ENCODE measurements around the gene ARHGAP18. TPM values are rescaled to one million over a fixed set of nuclear protein-coding genes. Genes with fewer than 3 reads are reported as not detected.

ARHGAP18 gene
- total RNA-seq, 1 donor from 2014 or later: 24.5 TPM

GRCh38 chr6:129628101-129628815, 81.7 kb downstream of the ARHGAP18 start:
- no peak for DNase-seq (ENCODE audit: low read depth)
- no peak for TF ChIP-seq CTCF (conservative IDR thresholded peaks at IDR 0.05; ENCODE audit: low read depth, low read length)
- no peak overlapping the region for H3K4me3 ChIP-seq (ENCODE audit: low read depth, low read length)

- H3K4me3 ChIP-seq (ENCODE audit: low read depth, low read length): no peak overlapping the region
- no peak for DNase-seq (ENCODE audit: low read depth)
- TF ChIP-seq CTCF (conservative IDR thresholded peaks at IDR 0.05; ENCODE audit: low read depth, low read length): no peak
Measured at GRCh38 chr6:129624488-129624887, 85.5 kb downstream of the ARHGAP18 start.

GRCh38 chr6:129623008-129623732, 86.8 kb downstream of the ARHGAP18 start:
- DNase-seq (ENCODE audit: low read depth): no peak
- no peak for TF ChIP-seq CTCF (conservative IDR thresholded peaks at IDR 0.05; ENCODE audit: low read depth, low read length)
- H3K4me3 ChIP-seq (ENCODE audit: low read depth, low read length): no peak overlapping the region

- DNase-seq (ENCODE audit: low read depth): no peak
- peak; percentile 66 for TF ChIP-seq CTCF (conservative IDR thresholded peaks at IDR 0.05; ENCODE audit: low read depth, low read length)
Measured at GRCh38 chr6:129621252-129621651, 88.7 kb downstream of the ARHGAP18 start.

GRCh38 chr6:129620234-129620610, 89.8 kb downstream of the ARHGAP18 start:
- no peak overlapping the region for H3K4me3 ChIP-seq (ENCODE audit: low read depth, low read length)
- TF ChIP-seq CTCF (conservative IDR thresholded peaks at IDR 0.05; ENCODE audit: low read depth, low read length): no peak
- DNase-seq (ENCODE audit: low read depth): no peak

More at GRCh38 chr6:129621252-129621651, 88.7 kb downstream of the ARHGAP18 start:
- H3K4me3 ChIP-seq (ENCODE audit: low read depth, low read length): no peak overlapping the region

- no peak for DNase-seq (ENCODE audit: low read depth)
- no peak for TF ChIP-seq CTCF (conservative IDR thresholded peaks at IDR 0.05; ENCODE audit: low read depth, low read length)
- no peak overlapping the region for H3K4me3 ChIP-seq (ENCODE audit: low read depth, low read length)
Measured at GRCh38 chr6:129619579-129620233, 90.3 kb downstream of the ARHGAP18 start.

All from epithelial cell of proximal tubule (primary cell).